ENCODE measurements around the gene OR52L1. TPM values are rescaled to one million over a fixed set of nuclear protein-coding genes. Genes with fewer than 3 reads are reported as not detected.

The OR52L1 gene
- total RNA-seq, 2 donors from 2014 or later, result 0.33 TPM; not detected in 1

DNA sequence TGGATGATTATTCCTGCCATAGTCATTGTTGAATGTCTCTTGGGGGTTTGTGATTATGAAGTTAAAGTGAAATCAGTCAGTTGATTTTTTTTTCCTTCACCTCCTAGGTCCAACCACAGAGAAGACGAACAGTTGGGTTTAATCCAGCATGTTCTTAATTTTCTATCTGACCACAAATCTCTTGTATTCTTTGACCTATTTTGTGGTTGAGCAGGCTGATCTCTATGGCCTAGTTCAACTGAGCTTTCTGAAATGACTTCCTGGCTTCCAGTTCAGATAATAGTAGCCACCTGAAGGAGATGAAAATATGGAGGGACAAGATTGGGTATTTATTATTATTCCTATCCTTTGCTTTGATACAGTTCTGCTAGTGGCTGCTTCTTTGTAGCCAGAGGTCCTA lies 13.3 kb downstream of the OR52L1 start:
- no peaks in the 10 kb centered on the region for H3K36me3 ChIP-seq (ENCODE audit: control insufficient read depth, insufficient read depth, low read length)
- Mint-ChIP-seq H3K27ac (no peak overlapping the region), H3K9me3 (no peaks in the 10 kb centered on the region), H3K27me3 (ENCODE audit: insufficient read depth) (peaks cover 8% of the 10 kb centered on the region), H3K36me3 (ENCODE audit: low read depth) (no peaks in the 10 kb centered on the region), H3K4me1 (no peaks in the 10 kb centered on the region), H3K4me3 (no peak overlapping the region)
- H3K9ac ChIP-seq (ENCODE audit: extremely low read depth, low read length, poor library complexity, severe bottlenecking), result no peak overlapping the region
- WGBS, 2 experiments (ENCODE audit: insufficient coverage in 1 of 2, insufficient read length in 1 of 2), result 91% methylated on average over 1 of the region's 1 CpG; no CpG with 5 or more reads in 1 of the 2 experiments
- no peak for TF ChIP-seq CTCF (conservative IDR thresholded peaks at IDR 0.05)
- H3K4me1 ChIP-seq (ENCODE audit: control insufficient read depth, insufficient read depth, low read length), result no peaks in the 10 kb centered on the region
- DNase-seq, result no peak
- H3K9me3 ChIP-seq (ENCODE audit: control insufficient read depth, low read length), result no peaks in the 10 kb centered on the region
- no peaks in the 10 kb centered on the region for H3K27me3 ChIP-seq (ENCODE audit: control insufficient read depth, insufficient read depth, low read length, poor library complexity, severe bottlenecking)
- no peak overlapping the region for H3K4me3 ChIP-seq (ENCODE audit: low read length)
- no peak overlapping the region for H3K27ac ChIP-seq (ENCODE audit: low read depth, low read length)

DNA sequence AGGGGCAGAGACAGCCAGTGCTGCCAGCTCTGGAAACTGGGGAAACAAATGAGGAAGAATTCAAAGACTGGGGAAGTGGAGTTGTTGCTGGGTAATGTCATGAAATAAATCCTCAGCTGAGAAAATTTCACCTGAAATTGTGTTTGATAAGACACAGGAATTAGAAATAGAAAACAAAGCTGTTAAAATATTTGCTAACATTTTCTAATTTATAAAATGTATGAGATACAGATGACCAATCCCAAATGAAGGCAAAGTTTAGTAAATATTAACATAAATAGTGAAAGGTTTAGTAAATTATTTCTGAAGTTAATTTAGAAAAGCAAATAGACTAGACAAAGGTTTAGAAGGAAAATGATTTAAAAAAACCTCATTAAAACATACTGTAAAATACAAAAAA lies 18.4 kb downstream of the OR52L1 start, which contains the start of gene OR56A5:
Gene OR56A5 (minus strand): TSS at position 101 of the 400 bp plus-strand sequence. CDS start 0 bp downstream, at position 101.
- no peaks in the 10 kb centered on the region for H3K36me3 Mint-ChIP-seq (ENCODE audit: low read depth)
- H3K4me1 Mint-ChIP-seq, result no peaks in the 10 kb centered on the region
- Histone ChIP-seq H3K36me3 (ENCODE audit: control insufficient read depth, insufficient read depth, low read length) (no peaks in the 10 kb centered on the region), H3K9ac (ENCODE audit: extremely low read depth, low read length, poor library complexity, severe bottlenecking) (no peak within 1 kb of the TSS), H3K27ac (ENCODE audit: low read depth, low read length) (no peak within 1 kb of the TSS), H3K27me3 (ENCODE audit: control insufficient read depth, insufficient read depth, low read length, poor library complexity, severe bottlenecking) (no peaks in the 10 kb centered on the region), H3K4me1 (ENCODE audit: control insufficient read depth, insufficient read depth, low read length) (no peaks in the 10 kb centered on the region), H3K4me3 (ENCODE audit: low read length) (no peak within 1 kb of the TSS), H3K9me3 (ENCODE audit: control insufficient read depth, low read length) (peaks cover 2% of the 10 kb centered on the region)
- DNase-seq, result no peak
- no peak within 1 kb of the TSS for H3K27ac Mint-ChIP-seq
- peaks cover 4% of the 10 kb centered on the region for H3K9me3 Mint-ChIP-seq
- TF ChIP-seq CTCF (conservative IDR thresholded peaks at IDR 0.05), result no peak
- no peak within 1 kb of the TSS for H3K4me3 Mint-ChIP-seq
- peaks cover 8% of the 10 kb centered on the region for H3K27me3 Mint-ChIP-seq (ENCODE audit: insufficient read depth)

GRCh38 chr11:5967708-5968107 lies 19.1 kb downstream of the OR52L1 start:
- Histone ChIP-seq H3K4me1 (ENCODE audit: control insufficient read depth, insufficient read depth, low read length) (no peaks in the 10 kb centered on the region), H3K4me3 (ENCODE audit: low read length) (no peak overlapping the region), H3K9me3 (ENCODE audit: control insufficient read depth, low read length) (peaks cover 9% of the 10 kb centered on the region), H3K9ac (ENCODE audit: extremely low read depth, low read length, poor library complexity, severe bottlenecking) (no peak overlapping the region), H3K27me3 (ENCODE audit: control insufficient read depth, insufficient read depth, low read length, poor library complexity, severe bottlenecking) (no peaks in the 10 kb centered on the region), H3K27ac (ENCODE audit: low read depth, low read length) (no peak overlapping the region), H3K36me3 (ENCODE audit: control insufficient read depth, insufficient read depth, low read length) (no peaks in the 10 kb centered on the region)
- no peak overlapping the region for H3K27ac Mint-ChIP-seq
- TF ChIP-seq CTCF (conservative IDR thresholded peaks at IDR 0.05), result no peak
- H3K9me3 Mint-ChIP-seq, result peaks cover 11% of the 10 kb centered on the region
- H3K4me3 Mint-ChIP-seq, result no peak overlapping the region
- no peak for DNase-seq
- no peaks in the 10 kb centered on the region for H3K4me1 Mint-ChIP-seq
- H3K27me3 Mint-ChIP-seq (ENCODE audit: insufficient read depth), result peaks cover 8% of the 10 kb centered on the region
- no peaks in the 10 kb centered on the region for H3K36me3 Mint-ChIP-seq (ENCODE audit: low read depth)
- 50 to 60% methylated on average over 2 to 3 of the region's 3 CpGs for WGBS, 2 experiments (ENCODE audit: insufficient coverage in 1 of 2, insufficient read length in 1 of 2)
